CD4-positive, CD25-positive, alpha-beta regulatory T cell (primary cell): Measurements from ENCODE around the gene YPEL4. TPM values are rescaled to one million over a fixed set of nuclear protein-coding genes. Genes with fewer than 3 reads are reported as not detected.

Source experiments
- ATAC-seq, 2 donors: fragments of 150-1000 bp; cut with Tn5 transposase; one replicate each; pipeline ENCODE4 v1.10.0; 2021; ENCODE audit warnings: low read depth in 2 of 2, moderate number of reproducible peaks in 2 of 2, moderate library complexity in 1 of 2
- DNase-seq, 3 donors: peaks; one replicate each; pipeline versions ENCODE4 v3.0.0 to v3.0.0-alpha.2; 2012 to 2022; ENCODE audit warnings: mixed read lengths in 1 of 3
- H3K27ac ChIP-seq: one replicate; pipeline ENCODE4 v1.7.0; 2013; ENCODE audit warnings: mild to moderate bottlenecking, low read length; ENCODE audit not compliant: insufficient read depth, poor library complexity, severe bottlenecking
- H3K27me3 ChIP-seq: one replicate; pipeline ENCODE4 v1.7.0; 2013; ENCODE audit warnings: low read length; ENCODE audit not compliant: control insufficient read depth, insufficient read depth
- H3K36me3 ChIP-seq: one replicate; pipeline ENCODE4 v1.7.0; 2013; ENCODE audit warnings: mild to moderate bottlenecking, low read length, moderate library complexity; ENCODE audit not compliant: control insufficient read depth, insufficient read depth
- H3K4me1 ChIP-seq: 2 replicates; pipeline ENCODE4 v1.7.0; 2013; ENCODE audit warnings: mild to moderate bottlenecking, low read length; ENCODE audit not compliant: insufficient read depth, control insufficient read depth, poor library complexity, severe bottlenecking
- H3K4me3 ChIP-seq: one replicate; pipeline ENCODE4 v1.7.0; 2013; ENCODE audit warnings: low read depth, mild to moderate bottlenecking, low read length, moderate library complexity
- H3K9me3 ChIP-seq, 2 experiments: 1 replicate in 1 of 2; 2 replicates in 1 of 2; pipeline ENCODE4 v1.7.0; 2013; ENCODE audit warnings: low read length in 2 of 2, mild to moderate bottlenecking in 1 of 2, moderate library complexity in 1 of 2; ENCODE audit not compliant: control insufficient read depth in 2 of 2
- H3K27ac Mint-ChIP-seq, 3 donors: one replicate each; pipeline ENCODE4 v1.8.0; 2020 to 2022; ENCODE audit warnings: mild to moderate bottlenecking in 3 of 3, mixed read lengths in 3 of 3, moderate library complexity in 2 of 3
- H3K27me3 Mint-ChIP-seq: one replicate; pipeline ENCODE4 v1.8.0; 2022; ENCODE audit warnings: mild to moderate bottlenecking, mixed read lengths
- H3K36me3 Mint-ChIP-seq: one replicate; pipeline ENCODE4 v1.8.0; 2020; ENCODE audit warnings: mixed read lengths
- H3K4me1 Mint-ChIP-seq, 4 donors: one replicate each; pipeline ENCODE4 v1.8.0; 2020 to 2022; ENCODE audit warnings: mixed read lengths in 4 of 4, mild to moderate bottlenecking in 1 of 4
- H3K4me3 Mint-ChIP-seq, 4 donors: one replicate each; pipeline ENCODE4 v1.8.0; 2020 to 2022; ENCODE audit warnings: mild to moderate bottlenecking in 4 of 4, mixed read lengths in 4 of 4, moderate library complexity in 3 of 4
- H3K9me3 Mint-ChIP-seq, 7 donors: one replicate each; pipeline ENCODE4 v1.8.0; 2020 to 2022; ENCODE audit warnings: mixed read lengths in 7 of 7, mild to moderate bottlenecking in 3 of 7, moderate library complexity in 2 of 7
- polyA plus RNA-seq, 4 donors: library from polyadenylated mRNA; unstranded; fragments of 300-500 nt; fragmentation: Illumina TruSeq; gene quantifications; one replicate each; pipeline ENCODE4 v1.2.3, GENCODE V29; 2021
- total RNA-seq: library from RNA; stranded (reverse); gene quantifications from one replicate; pipeline ENCODE4 v1.2.3, GENCODE V29; 2022

YPEL4 gene
- total and polyA plus RNA-seq, 5 donors from 2014 or later = 0.13 to 0.99 (median 0.41) TPM; not detected in 2

- peaks cover 15% of the 10 kb centered on the region for H3K27me3 ChIP-seq
- ATAC-seq (no peak), DNase-seq (no peak)
- Mint-ChIP-seq H3K4me1 (no peaks in the 10 kb centered on the region), H3K9me3 (peaks cover 0 to 7% (median 0%) of the 10 kb centered on the region in 7 donors), H3K27me3 (peaks cover 33% of the 10 kb centered on the region), H3K36me3 (no peaks in the 10 kb centered on the region), H3K27ac (no peak overlapping the region), H3K4me3 (no peak overlapping the region)
- H3K4me1 ChIP-seq = no peaks in the 10 kb centered on the region
- no peaks in the 10 kb centered on the region for H3K36me3 ChIP-seq
- no peaks in the 10 kb centered on the region for H3K9me3 ChIP-seq
- no peak overlapping the region for H3K4me3 ChIP-seq
- no peak overlapping the region for H3K27ac ChIP-seq
Measured at GRCh38 chr11:57597916-57598830, 51.5 kb downstream of the YPEL4 start.

- ATAC-seq (no peak), DNase-seq (no peak)
- Histone ChIP-seq H3K27me3 (peaks cover 17% of the 10 kb centered on the region), H3K4me1 (no peaks in the 10 kb centered on the region), H3K9me3 (no peaks in the 10 kb centered on the region), H3K4me3 (no peak within 1 kb of the TSS), H3K36me3 (no peaks in the 10 kb centered on the region), H3K27ac (no peak within 1 kb of the TSS)
- peak within 1 kb of the TSS in 1 of 4 donors; percentile 41 for H3K4me3 Mint-ChIP-seq
- no peaks in the 10 kb centered on the region for H3K36me3 Mint-ChIP-seq
- no peak within 1 kb of the TSS for H3K27ac Mint-ChIP-seq
- no peaks in the 10 kb centered on the region for H3K4me1 Mint-ChIP-seq
- H3K27me3 Mint-ChIP-seq = peaks cover 38% of the 10 kb centered on the region
- H3K9me3 Mint-ChIP-seq = peaks cover 0 to 7% (median 0%) of the 10 kb centered on the region in 7 donors
Measured at GRCh38 chr11:57597461-57597915, 52.2 kb downstream of the YPEL4 start, which contains the start of gene SERPING1. Gene SERPING1, plus strand, starts transcription at chr11:57597685. Its CDS starts 586 bp downstream, at chr11:57598271.

DNA sequence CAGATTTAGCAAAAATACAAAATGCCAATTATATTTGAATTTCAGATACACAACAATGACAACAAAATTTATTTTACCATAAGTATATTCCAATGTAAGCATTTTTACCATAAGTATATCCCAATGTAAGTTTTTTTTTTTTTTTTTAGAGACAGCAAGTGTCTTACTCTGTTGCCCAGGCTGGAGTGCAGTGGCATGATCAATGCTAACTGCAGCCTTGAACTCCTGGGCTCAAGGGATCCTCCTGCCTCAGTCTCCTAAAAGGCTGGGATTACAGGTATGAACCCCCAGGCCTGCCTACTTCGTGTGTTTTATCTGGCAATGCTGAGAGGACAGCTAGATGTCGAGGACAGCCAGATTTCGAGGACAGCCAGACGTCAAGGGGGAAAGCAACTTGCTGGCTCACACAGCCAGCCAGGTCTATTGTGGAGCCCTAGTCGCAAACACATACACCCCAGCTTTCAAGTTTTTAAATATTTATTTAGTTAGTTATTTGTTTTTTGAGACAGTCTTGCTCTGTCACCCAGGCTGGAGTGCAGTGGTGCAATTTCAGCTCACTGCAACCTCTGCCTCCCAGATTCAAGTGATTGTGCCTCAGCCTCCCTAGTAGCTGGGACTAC is 53.3 kb downstream of the YPEL4 start:
- Mint-ChIP-seq H3K27ac (no peak overlapping the region), H3K36me3 (no peaks in the 10 kb centered on the region), H3K27me3 (peaks cover 41% of the 10 kb centered on the region), H3K4me1 (no peaks in the 10 kb centered on the region), H3K4me3 (no peak overlapping the region), H3K9me3 (peaks cover 0 to 4% (median 0%) of the 10 kb centered on the region in 7 donors)
- ATAC-seq = no peak
- no peak for DNase-seq
- Histone ChIP-seq H3K4me3 (no peak overlapping the region), H3K27ac (no peak overlapping the region), H3K36me3 (no peaks in the 10 kb centered on the region), H3K27me3 (peaks cover 17% of the 10 kb centered on the region), H3K4me1 (no peaks in the 10 kb centered on the region), H3K9me3 (no peaks in the 10 kb centered on the region)

Other genes starting within 250 kb of the YPEL4 start
- 19.1 TPM for gene SLC43A3, start 222.8 kb downstream of the YPEL4 start, total RNA-seq
- 10 to 100 TPM; 21.6 to 36.9 (median 27.3) TPM for gene SLC43A3, start 222.8 kb downstream of the YPEL4 start, polyA plus RNA-seq
- not detected for gene RTN4RL2, start 189.4 kb downstream of the YPEL4 start, total RNA-seq
- under 1 TPM in 1 of 4 donors, not detected in 3; 0.11 TPM for gene RTN4RL2, start 189.4 kb downstream of the YPEL4 start, polyA plus RNA-seq
- gene SLC43A1, start 134.2 kb downstream of the YPEL4 start, total RNA-seq = 12.8 TPM
- 10 to 100 TPM; 22.9 to 29.9 (median 26.2) TPM for gene SLC43A1, start 134.2 kb downstream of the YPEL4 start, polyA plus RNA-seq
- gene TIMM10, start 119.2 kb downstream of the YPEL4 start, total RNA-seq = 21.2 TPM
- gene TIMM10, start 119.2 kb downstream of the YPEL4 start, polyA plus RNA-seq = 10 to 100 TPM; 52.1 to 84.7 (median 65.7) TPM
- gene SMTNL1, start 112.3 kb downstream of the YPEL4 start, total RNA-seq = not detected
- gene SMTNL1, start 112.3 kb downstream of the YPEL4 start, polyA plus RNA-seq = under 1 TPM in 2 of 4 donors, not detected in 2; 0.21 to 0.36 TPM
- 103 TPM for gene UBE2L6, start 82.2 kb downstream of the YPEL4 start, total RNA-seq
- 100 to 1,000 TPM; 277 to 406 (median 320) TPM for gene UBE2L6, start 82.2 kb downstream of the YPEL4 start, polyA plus RNA-seq
- gene SERPING1, start 52.2 kb downstream of the YPEL4 start, total RNA-seq = 1.1 TPM
- gene SERPING1, start 52.2 kb downstream of the YPEL4 start, polyA plus RNA-seq = not detected
- 18.2 TPM for gene CLP1, start 7.8 kb upstream of the YPEL4 start, total RNA-seq
- gene CLP1, start 7.8 kb upstream of the YPEL4 start, polyA plus RNA-seq = 10 to 100 TPM; 12.6 to 16.9 (median 13.6) TPM
- gene ZDHHC5, start 18.2 kb upstream of the YPEL4 start, total RNA-seq = 49.8 TPM
- 10 to 100 TPM; 32.1 to 38.0 (median 33.9) TPM for gene ZDHHC5, start 18.2 kb upstream of the YPEL4 start, polyA plus RNA-seq
- gene MED19, start 62.3 kb upstream of the YPEL4 start, total RNA-seq = 13.7 TPM
- gene MED19, start 62.3 kb upstream of the YPEL4 start, polyA plus RNA-seq = 10 to 100 TPM; 15.3 to 22.6 (median 20.8) TPM
- 33.3 TPM for gene TMX2, start 62.7 kb upstream of the YPEL4 start, total RNA-seq
- gene TMX2, start 62.7 kb upstream of the YPEL4 start, polyA plus RNA-seq = 10 to 100 TPM; 63.2 to 92.4 (median 72.8) TPM
- 68.6 TPM for gene SELENOH, start 91.6 kb upstream of the YPEL4 start, total RNA-seq
- gene SELENOH, start 91.6 kb upstream of the YPEL4 start, polyA plus RNA-seq = 100 to 1,000 TPM; 205 to 248 (median 214) TPM
- gene BTBD18, start 101.9 kb upstream of the YPEL4 start, total RNA-seq = not detected
- under 1 TPM; 0.20 to 0.61 (median 0.52) TPM for gene BTBD18, start 101.9 kb upstream of the YPEL4 start, polyA plus RNA-seq
- 19.4 TPM for gene CTNND1, start 111.9 kb upstream of the YPEL4 start, total RNA-seq
- 1 to 10 TPM in 3 of 4 donors, under 1 TPM in 1; 0.53 to 4.4 (median 2.0) TPM for gene CTNND1, start 111.9 kb upstream of the YPEL4 start, polyA plus RNA-seq